Neuron (in vitro differentiated cells): ENCODE measurements around the gene TRAPPC5.

ENCODE experiments used
- H2AFZ ChIP-seq: one replicate; pipeline ENCODE4 v1.6.1; 2013; ENCODE audit warnings: low read depth, mild to moderate bottlenecking, inconsistent platforms, low read length, moderate library complexity
- H3K27me3 ChIP-seq: one replicate; pipeline ENCODE4 v1.6.1; 2013; ENCODE audit warnings: low read length; ENCODE audit not compliant: insufficient read depth
- H3K36me3 ChIP-seq: one replicate; pipeline ENCODE4 v1.6.1; 2013; ENCODE audit warnings: low read length; ENCODE audit not compliant: insufficient read depth
- H3K4me1 ChIP-seq: one replicate; pipeline ENCODE4 v1.6.1; 2013; ENCODE audit warnings: low read length; ENCODE audit not compliant: insufficient read depth
- H3K4me3 ChIP-seq: 2 replicates; pipeline ENCODE4 v1.5.1; 2013; ENCODE audit warnings: mild to moderate bottlenecking, low read length, moderate library complexity
- H3K9me3 ChIP-seq: one replicate; pipeline ENCODE4 v1.6.1; 2013; ENCODE audit warnings: low read length

The TRAPPC5 gene

GRCh38 chr19:7687177-7687576 is 6.5 kb downstream of the TRAPPC5 start:
- H3K4me3 ChIP-seq: no peak overlapping the region
- H3K4me1 ChIP-seq: no peaks in the 10 kb centered on the region
- H3K36me3 ChIP-seq: peaks cover 15% of the 10 kb centered on the region
- H3K9me3 ChIP-seq: no peaks in the 10 kb centered on the region
- no peaks in the 10 kb centered on the region for H3K27me3 ChIP-seq
- no peak overlapping the region for H2AFZ ChIP-seq

- H3K27me3 ChIP-seq: no peaks in the 10 kb centered on the region
- H3K4me3 ChIP-seq: no peak overlapping the region
Observed at GRCh38 chr19:7689165-7689564, 8.5 kb downstream of the TRAPPC5 start.

DNA sequence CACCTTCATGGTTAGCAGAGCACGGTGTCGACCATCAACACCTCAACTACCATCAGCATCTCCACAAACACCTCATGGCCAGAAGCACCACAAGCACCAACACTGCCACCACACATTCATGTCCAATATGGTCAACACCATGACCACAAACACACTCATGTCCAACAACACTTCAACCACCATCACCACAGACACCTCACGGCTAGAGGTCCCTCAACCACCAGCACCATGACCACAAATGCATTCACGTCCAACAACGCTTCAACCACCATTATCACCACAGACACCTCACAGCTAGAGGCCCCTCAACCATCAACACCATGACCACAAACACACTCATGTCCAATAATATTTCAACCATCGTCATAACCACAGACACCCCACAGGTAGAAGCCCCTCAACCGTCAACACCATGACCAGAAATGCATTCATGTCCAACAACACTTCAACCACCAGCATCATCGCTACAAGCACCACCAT is 10.2 kb downstream of the TRAPPC5 start:
- H3K36me3 ChIP-seq: no peaks in the 10 kb centered on the region
- H3K4me1 ChIP-seq: no peaks in the 10 kb centered on the region
- H3K9me3 ChIP-seq: peaks cover 1% of the 10 kb centered on the region
- no peak overlapping the region for H3K4me3 ChIP-seq
- no peaks in the 10 kb centered on the region for H3K27me3 ChIP-seq
- no peak overlapping the region for H2AFZ ChIP-seq

More at GRCh38 chr19:7689165-7689564, 8.5 kb downstream of the TRAPPC5 start:
- Histone ChIP-seq H2AFZ (no peak overlapping the region), H3K4me1 (no peaks in the 10 kb centered on the region), H3K36me3 (no peaks in the 10 kb centered on the region), H3K9me3 (peaks cover 1% of the 10 kb centered on the region)

DNA sequence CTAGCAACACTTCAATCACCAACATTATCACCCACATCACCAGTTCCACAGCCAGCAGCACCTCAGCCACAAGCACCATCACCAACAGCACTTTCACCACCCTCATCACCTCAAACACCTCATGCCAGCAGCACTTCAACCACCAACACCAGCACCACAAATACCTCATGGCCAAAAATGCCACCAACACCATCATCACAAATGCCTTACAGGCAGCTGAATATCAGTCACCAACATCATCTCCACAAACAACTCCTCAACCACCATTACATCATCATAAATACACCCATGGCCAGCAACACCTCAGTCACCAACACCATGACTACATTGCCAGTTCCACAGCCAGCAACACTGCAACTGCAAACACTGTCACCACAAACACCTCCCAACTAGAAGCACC is 10.9 kb downstream of the TRAPPC5 start:
- Histone ChIP-seq H3K27me3 (no peaks in the 10 kb centered on the region), H3K36me3 (no peaks in the 10 kb centered on the region), H2AFZ (no peak overlapping the region), H3K4me1 (no peaks in the 10 kb centered on the region), H3K9me3 (peaks cover 1% of the 10 kb centered on the region), H3K4me3 (no peak overlapping the region)

GRCh38 chr19:7692417-7693088 is 11.9 kb downstream of the TRAPPC5 start:
- Histone ChIP-seq H3K9me3 (peaks cover 1% of the 10 kb centered on the region), H3K27me3 (no peaks in the 10 kb centered on the region), H3K4me1 (no peaks in the 10 kb centered on the region), H3K36me3 (no peaks in the 10 kb centered on the region), H2AFZ (no peak overlapping the region), H3K4me3 (no peak overlapping the region)

- H3K9me3 ChIP-seq: peaks cover 1% of the 10 kb centered on the region
Observed at GRCh38 chr19:7694499-7694898, 13.9 kb downstream of the TRAPPC5 start.

DNA sequence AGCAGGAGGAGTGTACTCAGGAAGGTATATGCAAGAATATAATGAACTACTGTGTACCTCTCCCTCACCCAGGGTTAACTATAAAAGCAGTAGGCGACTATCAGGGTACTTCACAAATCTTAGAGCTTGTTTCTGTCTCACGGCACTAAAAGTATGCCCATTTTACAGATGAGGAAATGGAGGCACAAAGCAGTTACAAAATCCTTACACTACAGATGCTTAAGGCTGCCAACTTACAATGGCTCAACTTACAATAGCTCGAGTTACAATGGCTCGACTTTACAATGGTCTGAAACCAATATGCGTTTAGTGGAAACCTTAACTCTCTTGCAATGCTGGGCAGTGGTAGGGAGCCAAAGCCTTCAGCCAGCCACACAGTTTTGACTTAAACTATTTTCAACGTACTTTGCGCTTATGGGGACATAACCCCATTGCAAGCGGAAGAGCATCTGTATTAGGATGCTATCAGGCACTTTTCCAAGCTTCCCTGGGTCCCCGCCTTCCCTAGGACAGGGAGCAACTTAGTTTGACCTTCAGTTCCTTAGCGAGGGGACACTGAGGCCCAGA is 17.2 kb downstream of the TRAPPC5 start:
- no peak overlapping the region for H2AFZ ChIP-seq
- no peaks in the 10 kb centered on the region for H3K36me3 ChIP-seq
- H3K9me3 ChIP-seq: peaks cover 1% of the 10 kb centered on the region
- no peaks in the 10 kb centered on the region for H3K27me3 ChIP-seq
- H3K4me1 ChIP-seq: no peaks in the 10 kb centered on the region
- H3K4me3 ChIP-seq: no peak overlapping the region

More at GRCh38 chr19:7694499-7694898, 13.9 kb downstream of the TRAPPC5 start:
- no peaks in the 10 kb centered on the region for H3K4me1 ChIP-seq
- H3K4me3 ChIP-seq: no peak overlapping the region
- no peaks in the 10 kb centered on the region for H3K27me3 ChIP-seq
- H3K36me3 ChIP-seq: no peaks in the 10 kb centered on the region
- no peak overlapping the region for H2AFZ ChIP-seq

- H3K4me3 ChIP-seq: no peak overlapping the region
- H3K27me3 ChIP-seq: no peaks in the 10 kb centered on the region
- H3K36me3 ChIP-seq: no peaks in the 10 kb centered on the region
- H3K4me1 ChIP-seq: no peaks in the 10 kb centered on the region
- peaks cover 1% of the 10 kb centered on the region for H3K9me3 ChIP-seq
- H2AFZ ChIP-seq: no peak overlapping the region
Observed at GRCh38 chr19:7698583-7698982, 17.9 kb downstream of the TRAPPC5 start.

DNA sequence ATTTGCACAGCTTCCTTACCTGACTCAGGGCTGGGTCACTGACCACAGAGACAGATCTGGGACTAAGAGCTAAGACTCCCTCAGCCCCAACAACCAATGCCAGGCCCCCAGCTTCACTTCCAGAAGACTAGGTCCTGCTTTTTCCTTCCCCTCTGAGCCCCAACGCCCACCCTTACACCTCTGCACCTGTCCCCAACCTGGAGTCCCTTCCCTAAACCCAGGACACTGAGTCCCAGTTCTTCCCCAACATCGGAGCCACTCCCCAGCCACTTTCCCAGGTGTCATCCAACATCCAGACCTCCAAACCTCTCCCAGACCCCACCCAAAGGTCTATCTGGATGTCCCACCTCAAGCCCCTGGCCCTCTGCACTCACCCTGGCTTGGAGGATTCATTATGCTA is 18.4 kb downstream of the TRAPPC5 start:
- Histone ChIP-seq H3K4me1 (no peaks in the 10 kb centered on the region), H2AFZ (no peak overlapping the region), H3K4me3 (no peak overlapping the region), H3K9me3 (peaks cover 1% of the 10 kb centered on the region), H3K27me3 (no peaks in the 10 kb centered on the region), H3K36me3 (no peaks in the 10 kb centered on the region)

GRCh38 chr19:7699417-7700401 is 19.1 kb downstream of the TRAPPC5 start:
- Histone ChIP-seq H3K9me3 (peaks cover 1% of the 10 kb centered on the region), H2AFZ (no peak overlapping the region), H3K36me3 (no peaks in the 10 kb centered on the region), H3K4me1 (no peaks in the 10 kb centered on the region), H3K27me3 (no peaks in the 10 kb centered on the region), H3K4me3 (no peak overlapping the region)

DNA sequence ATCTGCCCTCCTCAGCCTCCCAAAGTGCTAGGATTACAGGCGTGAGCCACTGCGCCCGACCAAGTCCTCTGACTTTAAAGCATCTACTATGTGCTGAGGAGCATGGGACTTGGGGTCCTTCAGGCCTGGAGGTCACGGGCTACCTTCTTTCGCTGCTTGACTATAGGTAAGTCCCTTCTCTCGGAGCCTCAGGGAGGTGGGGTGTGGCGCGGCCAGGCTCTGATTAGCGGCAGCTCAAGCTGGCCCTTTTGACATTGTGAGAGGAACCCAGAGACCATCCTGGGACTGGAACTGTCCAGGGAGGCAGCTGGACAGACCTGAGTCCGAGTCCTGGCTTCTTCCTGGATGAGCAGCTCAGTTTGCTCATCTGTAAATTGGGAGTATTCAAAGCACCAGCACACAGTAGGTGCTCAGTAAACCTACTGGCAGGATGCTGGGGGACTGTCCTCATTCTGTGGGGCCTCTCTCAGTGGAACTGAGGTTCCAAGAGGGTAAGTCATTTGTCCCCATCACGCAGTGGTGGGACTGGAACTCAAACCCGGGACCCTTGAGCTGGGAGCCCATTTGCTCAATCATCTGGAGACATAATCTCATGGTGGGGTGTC is 20.5 kb downstream of the TRAPPC5 start:
- no peak overlapping the region for H3K4me3 ChIP-seq
- no peak overlapping the region for H2AFZ ChIP-seq
- H3K27me3 ChIP-seq: no peaks in the 10 kb centered on the region
- H3K4me1 ChIP-seq: no peaks in the 10 kb centered on the region
- no peaks in the 10 kb centered on the region for H3K36me3 ChIP-seq
- peaks cover 1% of the 10 kb centered on the region for H3K9me3 ChIP-seq

- Histone ChIP-seq H3K9me3 (peaks cover 1% of the 10 kb centered on the region), H3K27me3 (peaks cover 1% of the 10 kb centered on the region), H3K4me1 (no peaks in the 10 kb centered on the region), H2AFZ (no peak within 1 kb of the TSS), H3K36me3 (no peaks in the 10 kb centered on the region), H3K4me3 (no peak within 1 kb of the TSS)
Observed at GRCh38 chr19:7701654-7702457, 21.2 kb downstream of the TRAPPC5 start, which contains the start of gene FCER2. Gene FCER2, minus strand, starts transcription at chr19:7702131. Its CDS starts 2,371 bp downstream, at chr19:7699760.
